Measurements from ENCODE around the gene PRKAR2A.

The PRKAR2A gene

GRCh38 chr3:48847504-48848423 is at the start of gene PRKAR2A:
Gene PRKAR2A, minus strand, starts transcription at chr3:48847874. Its CDS starts 278 bp downstream, at chr3:48847596.
- DNase-seq: peak; percentile 63 to 65

- no peak for DNase-seq
These were observed 49.3 kb upstream of the PRKAR2A start for GRCh38 chr3:48896936-48897335.

GRCh38 chr3:48894516-48894915 is 46.8 kb upstream of the PRKAR2A start:
- DNase-seq: no peak

- DNase-seq: no peak
These were observed 43.9 kb upstream of the PRKAR2A start for GRCh38 chr3:48891606-48892005.

- no peak for DNase-seq
These were observed 38.1 kb upstream of the PRKAR2A start for GRCh38 chr3:48885753-48886152.

- DNase-seq: no peak
These were observed 34.0 kb upstream of the PRKAR2A start for GRCh38 chr3:48881652-48882114.

GRCh38 chr3:48881006-48881405 is 33.3 kb upstream of the PRKAR2A start:
- DNase-seq: no peak

- no peak for DNase-seq
These were observed 32.3 kb upstream of the PRKAR2A start for GRCh38 chr3:48879994-48880377.

GRCh38 chr3:48879307-48879993 is 31.8 kb upstream of the PRKAR2A start:
- DNase-seq: no peak

- DNase-seq: no peak
These were observed 30.0 kb upstream of the PRKAR2A start for GRCh38 chr3:48877671-48878070.

GRCh38 chr3:48863122-48863521 is 15.4 kb upstream of the PRKAR2A start:
- no peak for DNase-seq

GRCh38 chr3:48859206-48859605 is 11.5 kb upstream of the PRKAR2A start:
- no peak for DNase-seq

GRCh38 chr3:48858709-48859108 is 11.0 kb upstream of the PRKAR2A start:
- no peak for DNase-seq

GRCh38 chr3:48857641-48858040 is 10.0 kb upstream of the PRKAR2A start:
- DNase-seq: no peak

- no peak for DNase-seq
These were observed 8.8 kb upstream of the PRKAR2A start for GRCh38 chr3:48856469-48856868.

- DNase-seq: no peak
These were observed 8.2 kb upstream of the PRKAR2A start for GRCh38 chr3:48855681-48856447.

GRCh38 chr3:48852151-48852550 is 4.5 kb upstream of the PRKAR2A start:
- DNase-seq: no peak

- no peak for DNase-seq
These were observed 3.7 kb upstream of the PRKAR2A start for GRCh38 chr3:48851407-48851806.

- no peak for DNase-seq
These were observed 1.3 kb upstream of the PRKAR2A start for GRCh38 chr3:48848816-48849515.

GRCh38 chr3:48847053-48847503 is 596 bp downstream of the PRKAR2A start:
- DNase-seq: peak; percentile 37 to 40

- DNase-seq: no peak
These were observed 2.5 kb downstream of the PRKAR2A start for GRCh38 chr3:48845170-48845569.

- no peak for DNase-seq
These were observed 10.5 kb downstream of the PRKAR2A start for GRCh38 chr3:48837163-48837562.
